Adrenal gland (tissue), 5 donors: ENCODE data around the gene NAP1L1.

Source experiments
- POLR2A ChIP-seq, 2 donors: fragments of 450-650 bp; IDR thresholded peaks; one replicate each; pipeline ENCODE4 v1.6.1; 2017; ENCODE audit warnings: antibody characterized with exemption in 2 of 2, mild to moderate bottlenecking in 2 of 2, moderate library complexity in 1 of 2
- TF ChIP-seq, protein P1 (sequence below), 6 experiments: fragments of 450-650 bp in 4 of 6; fragments of 200-600 bp in 2 of 6; sonication (generic) in 1 of 6; IDR thresholded peaks; 1 replicate in 5 of 6; 2 replicates in 1 of 6; pipeline versions ENCODE4 v1.5.1 to v1.8.0; 2016 to 2021; ENCODE audit warnings: antibody characterized with exemption in 6 of 6, mild to moderate bottlenecking in 2 of 6, moderate library complexity in 1 of 6
- donor health status: DM: no; HTN: no; CAD: no.

DNA sequence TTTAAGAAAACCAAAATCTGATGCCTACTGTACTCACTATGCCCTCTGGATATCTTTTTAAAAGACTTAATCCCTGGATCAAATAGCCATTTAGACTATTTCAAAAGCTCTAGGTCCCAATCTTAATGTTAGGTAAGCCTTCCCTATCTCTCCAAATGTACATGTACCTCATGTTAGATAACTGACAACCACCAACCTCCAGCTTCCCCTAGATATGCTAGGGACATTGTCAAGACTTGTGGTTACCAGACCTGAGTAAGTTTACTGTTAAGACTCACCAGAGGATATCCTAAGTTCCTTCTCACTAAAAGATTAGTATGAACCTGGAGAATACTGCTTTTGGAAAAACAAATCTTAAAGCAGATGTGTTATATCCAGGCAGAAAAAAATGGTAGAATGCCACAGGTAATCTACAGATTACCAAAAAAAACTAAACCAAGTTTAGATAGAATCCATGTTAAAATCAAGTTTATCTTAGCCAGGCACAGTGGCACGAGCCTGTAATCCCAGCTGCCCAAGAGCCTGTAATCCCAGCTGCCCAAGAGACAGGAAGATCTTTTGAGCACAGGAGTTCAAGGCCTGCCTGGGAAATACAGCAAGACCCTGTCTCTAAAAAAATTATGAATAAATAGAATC lies 9.7 kb downstream of the NAP1L1 start:
- no peak for TF ChIP-seq POLR2A (IDR thresholded peaks at IDR 0.05)
- TF ChIP-seq, protein P1, sequence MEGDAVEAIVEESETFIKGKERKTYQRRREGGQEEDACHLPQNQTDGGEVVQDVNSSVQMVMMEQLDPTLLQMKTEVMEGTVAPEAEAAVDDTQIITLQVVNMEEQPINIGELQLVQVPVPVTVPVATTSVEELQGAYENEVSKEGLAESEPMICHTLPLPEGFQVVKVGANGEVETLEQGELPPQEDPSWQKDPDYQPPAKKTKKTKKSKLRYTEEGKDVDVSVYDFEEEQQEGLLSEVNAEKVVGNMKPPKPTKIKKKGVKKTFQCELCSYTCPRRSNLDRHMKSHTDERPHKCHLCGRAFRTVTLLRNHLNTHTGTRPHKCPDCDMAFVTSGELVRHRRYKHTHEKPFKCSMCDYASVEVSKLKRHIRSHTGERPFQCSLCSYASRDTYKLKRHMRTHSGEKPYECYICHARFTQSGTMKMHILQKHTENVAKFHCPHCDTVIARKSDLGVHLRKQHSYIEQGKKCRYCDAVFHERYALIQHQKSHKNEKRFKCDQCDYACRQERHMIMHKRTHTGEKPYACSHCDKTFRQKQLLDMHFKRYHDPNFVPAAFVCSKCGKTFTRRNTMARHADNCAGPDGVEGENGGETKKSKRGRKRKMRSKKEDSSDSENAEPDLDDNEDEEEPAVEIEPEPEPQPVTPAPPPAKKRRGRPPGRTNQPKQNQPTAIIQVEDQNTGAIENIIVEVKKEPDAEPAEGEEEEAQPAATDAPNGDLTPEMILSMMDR (IDR thresholded peaks at IDR 0.05) = no peak
